Keratinocyte (primary cell): Measurements from ENCODE around the gene NRP1.

ENCODE experiments used
- CTCF ChIP-seq, 3 experiments: IDR thresholded peaks in 1 of 3; conservative IDR thresholded peaks in 1 of 3; optimal IDR thresholded peaks in 1 of 3; 2 replicates in 2 of 3; 3 replicates in 1 of 3; pipeline versions ENCODE3 to v1.5.1; 2011; ENCODE audit warnings: low read length in 3 of 3, mild to moderate bottlenecking in 3 of 3, moderate library complexity in 2 of 3, control low read depth in 1 of 3, inconsistent platforms in 1 of 3; ENCODE audit not compliant: insufficient read depth in 2 of 3; ENCODE audit errors: extremely low read depth in 1 of 3
- EZH2 ChIP-seq: IDR thresholded peaks from one replicate; pipeline ENCODE4 v1.6.1; 2012; ENCODE audit warnings: inconsistent platforms, mild to moderate bottlenecking, low read length, moderate library complexity

GRCh38 chr10:33291053-33291592 lies 43.3 kb downstream of the NRP1 start:
- no peak for TF ChIP-seq CTCF (optimal IDR thresholded peaks at IDR 0.05 in 1 of 3, IDR thresholded peaks at IDR 0.05 in 1 of 3, conservative IDR thresholded peaks at IDR 0.05 in 1 of 3; ENCODE audit: extremely low read depth in 1 of 3, insufficient read depth in 2 of 3, low read length in 3 of 3)
- TF ChIP-seq EZH2, result no peak
